Fibroblast of lung (primary cell): ENCODE results near the gene TMEM30A. TPM values are rescaled to one million over a fixed set of nuclear protein-coding genes. Genes with fewer than 3 reads are reported as not detected.

Experiments
- DNase-seq, 2 donors: peaks; one replicate each; pipeline versions ENCODE4 v3.0.0 to v3.0.0-alpha.2; 2010; ENCODE audit warnings: low read depth in 2 of 2
- H2AFZ ChIP-seq: 2 replicates; pipeline ENCODE4 v1.5.1; 2012; ENCODE audit warnings: low read length, control low read depth, inconsistent platforms
- H3K27ac ChIP-seq: 2 replicates; pipeline ENCODE4 v1.5.1; 2011; ENCODE audit warnings: low read length, control low read depth; ENCODE audit not compliant: insufficient read depth
- H3K27me3 ChIP-seq: 2 replicates; pipeline ENCODE4 v1.5.1; 2011; ENCODE audit warnings: mild to moderate bottlenecking, low read length; ENCODE audit not compliant: control insufficient read depth, insufficient read depth
- H3K36me3 ChIP-seq: 2 replicates; pipeline ENCODE4 v1.5.1; 2011; ENCODE audit warnings: low read length; ENCODE audit not compliant: control insufficient read depth, insufficient read depth
- H3K4me1 ChIP-seq: 2 replicates; pipeline ENCODE4 v1.5.1; 2011; ENCODE audit warnings: low read length; ENCODE audit not compliant: control insufficient read depth, insufficient read depth; ENCODE audit errors: extremely low read depth
- H3K4me2 ChIP-seq: 2 replicates; pipeline ENCODE4 v1.5.1; 2011; ENCODE audit warnings: low read length, control low read depth; ENCODE audit not compliant: insufficient read depth; ENCODE audit errors: extremely low read depth
- H3K4me3 ChIP-seq, 4 experiments: fragments of 200-600 bp in 1 of 4; sonication (generic) in 1 of 4; replicated peaks in 1 of 4; 2 replicates each; pipeline ENCODE4 v1.5.1; 2011 to 2016; ENCODE audit warnings: low read length in 4 of 4, low read depth in 3 of 4, mild to moderate bottlenecking in 3 of 4, control low read depth in 2 of 4, inconsistent platforms in 1 of 4, mixed read lengths in 1 of 4; ENCODE audit not compliant: insufficient read depth in 1 of 4; ENCODE audit errors: control extremely low read depth in 1 of 4
- H3K79me2 ChIP-seq: 2 replicates; pipeline ENCODE4 v1.5.1; 2012; ENCODE audit warnings: mild to moderate bottlenecking, low read length, inconsistent platforms; ENCODE audit not compliant: control insufficient read depth, insufficient read depth
- H3K9ac ChIP-seq: 2 replicates; pipeline ENCODE4 v1.5.1; 2011; ENCODE audit warnings: mild to moderate bottlenecking, low read length, control low read depth; ENCODE audit not compliant: insufficient read depth
- H3K9me3 ChIP-seq: 2 replicates; pipeline ENCODE4 v1.5.1; 2012; ENCODE audit warnings: low read depth, low read length; ENCODE audit not compliant: control insufficient read depth, insufficient read depth
- H4K20me1 ChIP-seq: 2 replicates; pipeline ENCODE4 v1.5.1; 2011; ENCODE audit warnings: low read length; ENCODE audit not compliant: control insufficient read depth, insufficient read depth; ENCODE audit errors: extremely low read depth
- CTCF ChIP-seq, 2 donors: IDR thresholded peaks in 1 of 2; conservative IDR thresholded peaks in 1 of 2; 1 replicate in 1 of 2; 2 replicates in 1 of 2; pipeline ENCODE4 v1.5.1; 2011 to 2012; ENCODE audit warnings: low read length in 2 of 2, control low read depth in 1 of 2, inconsistent platforms in 1 of 2, low read depth in 1 of 2, mild to moderate bottlenecking in 1 of 2
- EZH2 ChIP-seq: IDR thresholded peaks from 2 replicates; pipeline ENCODE4 v1.5.1; 2012; ENCODE audit warnings: low read length, control low read depth, mild to moderate bottlenecking; ENCODE audit errors: missing control alignments
- polyA plus RNA-seq, 2 donors: library from polyadenylated mRNA; depleted of rRNA in 1 of 2; stranded (reverse) in 1 of 2; unstranded in 1 of 2; fragments of >200 nt; gene quantifications; 2 replicates each; pipeline ENCODE4 v1.2.1, GENCODE V29; 2011 to 2012; ENCODE audit warnings: missing spikeins in 1 of 2
- total RNA-seq: library from RNA; depleted of rRNA; stranded (reverse); fragments of >200 nt; gene quantifications from 2 replicates; pipeline ENCODE4 v1.2.1, GENCODE V29; 2014

TMEM30A gene
- total and polyA plus RNA-seq, 2 donors (not counting 1 experiment from before 2014, with no cell fraction given), result 111 to 153 TPM

- no peak overlapping the region for H3K9ac ChIP-seq
- H3K79me2 ChIP-seq, result peaks cover 15% of the 10 kb centered on the region
- H3K4me2 ChIP-seq, result no peak overlapping the region
- H3K4me3 ChIP-seq, result no peak overlapping the region
- H3K36me3 ChIP-seq, result no peaks in the 10 kb centered on the region
- H3K27ac ChIP-seq, result no peak overlapping the region
- H3K4me1 ChIP-seq, result peaks cover 7% of the 10 kb centered on the region
- H3K9me3 ChIP-seq, result no peaks in the 10 kb centered on the region
- no peaks in the 10 kb centered on the region for H3K27me3 ChIP-seq
- TF ChIP-seq EZH2 (no peak), CTCF (conservative IDR thresholded peaks at IDR 0.05 in 1 of 2, IDR thresholded peaks at IDR 0.05 in 1 of 2; ENCODE audit: low read depth in 1 of 2, low read length in 2 of 2) (no peak)
- H2AFZ ChIP-seq, result no peak overlapping the region
- DNase-seq, result no peak
- no peaks in the 10 kb centered on the region for H4K20me1 ChIP-seq
Observed at GRCh38 chr6:75209184-75209723, 75.3 kb downstream of the TMEM30A start.

DNA sequence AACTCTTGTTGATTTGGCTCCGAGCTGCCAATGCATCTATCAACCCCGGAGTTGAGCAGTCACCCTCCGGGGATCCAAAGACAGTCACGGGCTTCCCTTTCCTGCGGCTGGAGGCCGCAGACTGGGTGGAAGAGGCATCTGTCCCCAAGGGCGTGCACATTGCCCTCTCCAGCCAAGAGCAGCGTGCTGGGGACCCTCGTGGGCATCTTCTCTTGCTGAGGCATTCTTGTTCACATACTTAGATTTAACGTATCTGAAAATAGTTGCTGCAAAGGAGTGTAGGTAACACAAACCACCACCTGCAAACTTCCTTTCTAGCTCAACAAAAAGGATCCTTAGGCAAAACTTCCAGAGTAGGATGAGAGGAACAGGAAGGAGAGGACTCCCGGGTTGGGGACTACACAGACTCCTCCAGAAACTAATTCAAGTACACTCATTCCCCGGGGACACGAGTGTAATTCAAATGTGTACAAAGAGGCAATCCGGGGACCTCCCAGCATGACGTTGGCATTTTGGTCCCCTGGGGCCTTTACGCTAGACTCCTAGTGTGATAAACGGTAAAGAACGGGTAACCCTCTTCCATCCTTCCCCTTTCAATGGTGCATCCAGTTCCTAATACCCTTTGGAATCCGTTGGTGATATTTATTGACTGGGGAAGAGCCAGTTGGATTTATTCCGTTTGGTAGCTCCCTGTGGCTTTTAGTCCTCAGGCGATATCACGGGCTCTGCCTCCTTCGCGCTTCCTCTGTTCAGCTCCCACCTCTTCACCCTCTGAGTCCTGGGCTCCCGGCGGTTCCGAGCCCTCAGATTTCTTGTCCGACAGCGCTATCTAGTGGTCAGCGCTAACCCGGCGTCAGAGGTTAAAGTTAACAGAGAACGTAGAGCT, 76.1 kb downstream of the TMEM30A start:
- H3K36me3 ChIP-seq, result no peaks in the 10 kb centered on the region
- H2AFZ ChIP-seq, result peak overlapping the region; percentile 58
- no peaks in the 10 kb centered on the region for H3K27me3 ChIP-seq
- no peaks in the 10 kb centered on the region for H4K20me1 ChIP-seq
- peak; percentile 87 to 88 for TF ChIP-seq CTCF (conservative IDR thresholded peaks at IDR 0.05 in 1 of 2, IDR thresholded peaks at IDR 0.05 in 1 of 2; ENCODE audit: low read depth in 1 of 2, low read length in 2 of 2)
- TF ChIP-seq EZH2, result no peak
- no peaks in the 10 kb centered on the region for H3K9me3 ChIP-seq
- H3K4me2 ChIP-seq, result peak overlapping the region; percentile 80
- H3K9ac ChIP-seq, result no peak overlapping the region
- H3K4me1 ChIP-seq, result peaks cover 7% of the 10 kb centered on the region
- H3K4me3 ChIP-seq, result peak overlapping the region in 2 of 4 experiments; percentile 17 to 40
- peak; percentile 66 to 87 for DNase-seq
- H3K79me2 ChIP-seq, result peaks cover 21% of the 10 kb centered on the region
- peak overlapping the region; percentile 99 for H3K27ac ChIP-seq

DNA sequence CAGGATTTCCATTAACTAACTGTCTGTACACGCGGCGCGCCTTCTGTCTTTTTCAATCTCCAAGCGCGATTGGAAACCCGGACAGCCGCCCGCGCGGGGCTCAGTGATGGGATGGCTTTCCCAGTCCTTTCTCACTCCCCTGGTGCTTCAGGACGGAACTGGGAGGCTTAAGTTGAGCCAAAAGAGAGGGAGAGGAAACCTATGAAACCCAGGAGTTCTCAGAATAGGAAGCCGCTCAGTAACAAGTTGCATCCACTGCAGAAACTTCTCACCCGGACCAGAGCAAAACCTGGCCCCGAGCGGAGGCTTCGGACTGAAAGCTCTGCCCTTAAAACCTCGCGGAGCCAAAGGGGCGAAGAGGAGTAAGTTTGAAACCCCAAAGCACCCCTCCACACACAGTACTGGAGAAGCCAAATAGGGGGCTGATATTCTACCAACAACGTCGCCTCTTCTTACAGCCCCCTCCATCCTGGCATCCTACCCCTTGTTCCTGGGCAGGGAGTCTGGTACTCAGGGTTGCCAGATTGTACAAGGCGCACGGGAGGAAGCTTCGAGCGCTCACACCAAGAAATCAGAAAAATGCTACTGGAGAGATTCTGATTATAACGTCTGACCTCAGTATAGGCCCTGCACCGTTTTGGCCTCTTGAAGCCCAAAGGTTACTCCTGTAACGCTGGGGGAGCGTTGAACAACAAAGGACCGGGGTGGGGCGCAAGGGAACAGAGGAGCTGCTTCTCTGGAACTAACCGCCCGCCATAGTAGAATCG, 77.8 kb downstream of the TMEM30A start:
- Histone ChIP-seq H3K27ac (peak overlapping the region; percentile 99), H3K27me3 (no peaks in the 10 kb centered on the region), H3K4me1 (peaks cover 12% of the 10 kb centered on the region), H3K79me2 (peaks cover 38% of the 10 kb centered on the region), H3K4me2 (peak overlapping the region; percentile 73), H2AFZ (peak overlapping the region; percentile 38), H3K36me3 (peaks cover 8% of the 10 kb centered on the region), H3K9me3 (no peaks in the 10 kb centered on the region), H3K4me3 (peak overlapping the region; percentile 41 to 92 (median 78)), H3K9ac (peak overlapping the region; percentile 90), H4K20me1 (no peaks in the 10 kb centered on the region)
- peak in 1 of 2 donors; percentile 67 for DNase-seq
- TF ChIP-seq EZH2 (no peak), CTCF (conservative IDR thresholded peaks at IDR 0.05 in 1 of 2, IDR thresholded peaks at IDR 0.05 in 1 of 2; ENCODE audit: low read depth in 1 of 2, low read length in 2 of 2) (no peak)
